Body of pancreas (tissue), 4 donors: Measurements from ENCODE around the gene CSNK2A2.

Source experiments
- POLR2A ChIP-seq, 3 donors: fragments of 450-650 bp; IDR thresholded peaks; one replicate each; pipeline ENCODE4 v1.6.1; 2016; ENCODE audit warnings: antibody characterized with exemption in 3 of 3, mild to moderate bottlenecking in 2 of 3
- TF ChIP-seq, protein P1 (sequence below), 7 experiments: fragments of 450-650 bp in 4 of 7; fragments of 200-600 bp in 3 of 7; sonication (generic) in 3 of 7; IDR thresholded peaks; one replicate each; pipeline ENCODE4 v1.5.1; 2016 to 2019; ENCODE audit warnings: antibody characterized with exemption in 7 of 7

- TF ChIP-seq, protein P1, sequence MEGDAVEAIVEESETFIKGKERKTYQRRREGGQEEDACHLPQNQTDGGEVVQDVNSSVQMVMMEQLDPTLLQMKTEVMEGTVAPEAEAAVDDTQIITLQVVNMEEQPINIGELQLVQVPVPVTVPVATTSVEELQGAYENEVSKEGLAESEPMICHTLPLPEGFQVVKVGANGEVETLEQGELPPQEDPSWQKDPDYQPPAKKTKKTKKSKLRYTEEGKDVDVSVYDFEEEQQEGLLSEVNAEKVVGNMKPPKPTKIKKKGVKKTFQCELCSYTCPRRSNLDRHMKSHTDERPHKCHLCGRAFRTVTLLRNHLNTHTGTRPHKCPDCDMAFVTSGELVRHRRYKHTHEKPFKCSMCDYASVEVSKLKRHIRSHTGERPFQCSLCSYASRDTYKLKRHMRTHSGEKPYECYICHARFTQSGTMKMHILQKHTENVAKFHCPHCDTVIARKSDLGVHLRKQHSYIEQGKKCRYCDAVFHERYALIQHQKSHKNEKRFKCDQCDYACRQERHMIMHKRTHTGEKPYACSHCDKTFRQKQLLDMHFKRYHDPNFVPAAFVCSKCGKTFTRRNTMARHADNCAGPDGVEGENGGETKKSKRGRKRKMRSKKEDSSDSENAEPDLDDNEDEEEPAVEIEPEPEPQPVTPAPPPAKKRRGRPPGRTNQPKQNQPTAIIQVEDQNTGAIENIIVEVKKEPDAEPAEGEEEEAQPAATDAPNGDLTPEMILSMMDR (IDR thresholded peaks at IDR 0.05) = no peak
- no peak for TF ChIP-seq POLR2A (IDR thresholded peaks at IDR 0.05)
Observed at GRCh38 chr16:58195771-58196170, 2.1 kb downstream of the CSNK2A2 start.
